ENCODE measurements around the gene ANO8.

Gene ANO8

GRCh38 chr19:17319473-17320238 is 15.0 kb downstream of the ANO8 start:
- H3K27me3 ChIP-seq (ENCODE audit: insufficient read depth, low read depth, severe bottlenecking): no peaks in the 10 kb centered on the region
- no peaks in the 10 kb centered on the region for H3K9me3 ChIP-seq (ENCODE audit: severe bottlenecking)
- no peak overlapping the region for H3K4me3 ChIP-seq (ENCODE audit: low read depth, low read length)
- no peak for DNase-seq
- H3K36me3 ChIP-seq: peaks cover 44% of the 10 kb centered on the region
- H3K27ac ChIP-seq: no peak overlapping the region
- TF ChIP-seq, protein P1, sequence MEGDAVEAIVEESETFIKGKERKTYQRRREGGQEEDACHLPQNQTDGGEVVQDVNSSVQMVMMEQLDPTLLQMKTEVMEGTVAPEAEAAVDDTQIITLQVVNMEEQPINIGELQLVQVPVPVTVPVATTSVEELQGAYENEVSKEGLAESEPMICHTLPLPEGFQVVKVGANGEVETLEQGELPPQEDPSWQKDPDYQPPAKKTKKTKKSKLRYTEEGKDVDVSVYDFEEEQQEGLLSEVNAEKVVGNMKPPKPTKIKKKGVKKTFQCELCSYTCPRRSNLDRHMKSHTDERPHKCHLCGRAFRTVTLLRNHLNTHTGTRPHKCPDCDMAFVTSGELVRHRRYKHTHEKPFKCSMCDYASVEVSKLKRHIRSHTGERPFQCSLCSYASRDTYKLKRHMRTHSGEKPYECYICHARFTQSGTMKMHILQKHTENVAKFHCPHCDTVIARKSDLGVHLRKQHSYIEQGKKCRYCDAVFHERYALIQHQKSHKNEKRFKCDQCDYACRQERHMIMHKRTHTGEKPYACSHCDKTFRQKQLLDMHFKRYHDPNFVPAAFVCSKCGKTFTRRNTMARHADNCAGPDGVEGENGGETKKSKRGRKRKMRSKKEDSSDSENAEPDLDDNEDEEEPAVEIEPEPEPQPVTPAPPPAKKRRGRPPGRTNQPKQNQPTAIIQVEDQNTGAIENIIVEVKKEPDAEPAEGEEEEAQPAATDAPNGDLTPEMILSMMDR (IDR thresholded peaks at IDR 0.05; ENCODE audit: low read depth, low read length): no peak

- H3K27me3 ChIP-seq (ENCODE audit: insufficient read depth, low read depth, severe bottlenecking): no peaks in the 10 kb centered on the region
- H3K36me3 ChIP-seq: peaks cover 48% of the 10 kb centered on the region
- no peak overlapping the region for H3K27ac ChIP-seq
- DNase-seq: no peak
- no peaks in the 10 kb centered on the region for H3K9me3 ChIP-seq (ENCODE audit: severe bottlenecking)
- H3K4me3 ChIP-seq (ENCODE audit: low read depth, low read length): no peak overlapping the region
- TF ChIP-seq, protein P1 (IDR thresholded peaks at IDR 0.05; ENCODE audit: low read depth, low read length): no peak
Observed at GRCh38 chr19:17318966-17319365, 15.7 kb downstream of the ANO8 start.

GRCh38 chr19:17314007-17314593 is 20.6 kb downstream of the ANO8 start:
- H3K36me3 ChIP-seq: peaks cover 33% of the 10 kb centered on the region
- H3K4me3 ChIP-seq (ENCODE audit: low read depth, low read length): no peak overlapping the region
- no peaks in the 10 kb centered on the region for H3K27me3 ChIP-seq (ENCODE audit: insufficient read depth, low read depth, severe bottlenecking)
- H3K9me3 ChIP-seq (ENCODE audit: severe bottlenecking): no peaks in the 10 kb centered on the region
- no peak overlapping the region for H3K27ac ChIP-seq
- TF ChIP-seq, protein P1 (IDR thresholded peaks at IDR 0.05; ENCODE audit: low read depth, low read length): no peak
- DNase-seq: no peak

DNA sequence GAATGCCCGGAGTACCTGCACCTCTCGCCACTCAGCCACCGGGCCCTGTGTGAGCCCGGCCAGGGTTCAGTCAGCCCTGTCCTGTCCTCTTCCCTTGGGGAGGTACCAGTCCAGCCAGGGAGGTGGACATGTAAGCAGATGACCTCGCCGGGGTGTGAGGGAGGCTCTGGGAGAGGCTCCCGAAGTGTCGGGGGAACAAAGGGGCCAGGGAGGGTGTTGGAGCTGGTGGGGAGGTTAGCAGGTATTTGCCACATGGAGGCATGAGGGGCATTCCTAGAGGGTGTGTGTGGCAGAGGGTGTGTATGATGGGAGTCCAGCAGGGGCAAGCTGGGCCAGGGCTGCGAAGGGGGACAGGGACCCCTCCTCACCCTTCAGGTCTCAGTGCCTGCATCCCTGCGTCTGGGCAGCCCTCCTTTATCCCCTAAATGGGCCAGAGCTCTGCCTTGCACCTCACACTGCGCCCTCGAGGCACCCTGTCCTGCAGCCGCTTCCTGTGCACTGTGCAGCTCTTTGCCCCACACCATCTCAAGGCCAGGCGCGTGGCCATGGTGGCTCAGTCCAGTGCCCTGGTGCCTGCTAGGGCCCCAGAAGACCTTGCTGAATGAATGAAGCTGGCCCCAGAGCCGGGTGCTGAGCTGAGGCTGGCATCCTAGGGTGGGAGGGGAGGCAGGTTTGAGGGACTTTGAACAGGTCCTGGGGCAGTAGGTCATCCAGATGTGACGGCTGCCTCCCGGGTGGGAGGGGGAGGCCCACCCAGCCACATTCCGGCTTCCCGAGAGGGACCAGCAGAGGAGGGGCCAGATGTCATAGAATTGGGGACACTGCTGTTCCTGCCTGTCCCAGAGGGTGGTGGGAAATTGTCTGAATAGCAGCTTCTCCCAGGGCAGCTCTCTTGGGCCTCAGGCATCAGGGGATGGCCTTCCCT is 22.2 kb downstream of the ANO8 start:
- Histone ChIP-seq H3K27ac (no peak overlapping the region), H3K9me3 (ENCODE audit: severe bottlenecking) (no peaks in the 10 kb centered on the region), H3K27me3 (ENCODE audit: insufficient read depth, low read depth, severe bottlenecking) (no peaks in the 10 kb centered on the region), H3K4me3 (ENCODE audit: low read depth, low read length) (no peak overlapping the region), H3K36me3 (peaks cover 28% of the 10 kb centered on the region)
- no peak for DNase-seq
- TF ChIP-seq, protein P1 (IDR thresholded peaks at IDR 0.05; ENCODE audit: low read depth, low read length): no peak

GRCh38 chr19:17311455-17312188 is 23.0 kb downstream of the ANO8 start:
- H3K36me3 ChIP-seq: peaks cover 28% of the 10 kb centered on the region
- TF ChIP-seq, protein P1 (IDR thresholded peaks at IDR 0.05; ENCODE audit: low read depth, low read length): no peak
- H3K27ac ChIP-seq: no peak overlapping the region
- DNase-seq: no peak
- H3K9me3 ChIP-seq (ENCODE audit: severe bottlenecking): no peaks in the 10 kb centered on the region
- no peaks in the 10 kb centered on the region for H3K27me3 ChIP-seq (ENCODE audit: insufficient read depth, low read depth, severe bottlenecking)
- H3K4me3 ChIP-seq (ENCODE audit: low read depth, low read length): no peak overlapping the region

Measured in WERI-Rb-1 (cell line).